Endothelial cell (in vitro differentiated cells): ENCODE data around the gene CSTF2. TPM values are rescaled to one million over a fixed set of nuclear protein-coding genes. Genes with fewer than 3 reads are reported as not detected.
"Not testable (repeated sequence)": the region's sequence is repeated elsewhere in the genome, so short reads cannot be mapped to it uniquely, and the experiment has no call there.

Source experiments
- DNase-seq: peaks from one replicate; pipeline ENCODE4 v3.0.0; 2021; ENCODE audit warnings: low spot score
- H3K27ac Mint-ChIP-seq: one replicate; pipeline ENCODE4 v1.8.0; 2021; ENCODE audit warnings: mixed read lengths, inconsistent platforms; ENCODE audit not compliant: unreplicated experiment
- H3K27me3 Mint-ChIP-seq: one replicate; pipeline ENCODE4 v1.8.0; 2021; ENCODE audit warnings: mild to moderate bottlenecking, moderate library complexity, mixed read lengths, inconsistent platforms; ENCODE audit not compliant: unreplicated experiment
- H3K36me3 Mint-ChIP-seq: one replicate; pipeline ENCODE4 v1.8.0; 2021; ENCODE audit warnings: mild to moderate bottlenecking, low read depth, mixed read lengths, inconsistent platforms; ENCODE audit not compliant: unreplicated experiment
- H3K4me1 Mint-ChIP-seq: one replicate; pipeline ENCODE4 v1.8.0; 2021; ENCODE audit warnings: mild to moderate bottlenecking, mixed read lengths, inconsistent platforms; ENCODE audit not compliant: unreplicated experiment
- H3K4me3 Mint-ChIP-seq: one replicate; pipeline ENCODE4 v1.8.0; 2021; ENCODE audit warnings: mild to moderate bottlenecking, mixed read lengths, inconsistent platforms; ENCODE audit not compliant: unreplicated experiment
- H3K9me3 Mint-ChIP-seq: one replicate; pipeline ENCODE4 v1.8.0; 2021; ENCODE audit warnings: mixed read lengths, inconsistent platforms; ENCODE audit not compliant: unreplicated experiment
- CTCF ChIP-seq: fragments of 200-600 bp; sonication (generic); IDR thresholded peaks from one replicate; pipeline ENCODE4 v1.5.0; 2021; ENCODE audit warnings: antibody characterized with exemption; ENCODE audit not compliant: unreplicated experiment
- total RNA-seq: library from RNA; stranded (reverse); fragmentation: NEBNext Ultra II Directional; extraction: Animal tissue kit (Norgen Biotek cat#: 25700); gene quantifications from one replicate; pipeline ENCODE4 v1.2.1, GENCODE V29; 2021; ENCODE audit not compliant: unreplicated experiment

Gene CSTF2
- total RNA-seq, 1 donor from 2014 or later: 19.3 TPM

GRCh38 chrX:100804780-100805179, 15.4 kb upstream of the CSTF2 start:
- no peak for DNase-seq
- Mint-ChIP-seq H3K9me3 (no peaks in the 10 kb centered on the region), H3K27me3 (no peaks in the 10 kb centered on the region), H3K36me3 (no peaks in the 10 kb centered on the region), H3K4me1 (peaks cover 12% of the 10 kb centered on the region), H3K4me3 (no peak overlapping the region), H3K27ac (no peak overlapping the region)
- TF ChIP-seq CTCF: no peak

GRCh38 chrX:100808265-100808664, 11.9 kb upstream of the CSTF2 start:
- not testable (repeated sequence) for H3K4me1 Mint-ChIP-seq, H3K4me3 Mint-ChIP-seq, H3K9me3 Mint-ChIP-seq, H3K36me3 Mint-ChIP-seq, DNase-seq, H3K27me3 Mint-ChIP-seq, H3K27ac Mint-ChIP-seq

GRCh38 chrX:100812216-100813158, 7.7 kb upstream of the CSTF2 start:
- Mint-ChIP-seq H3K9me3 (no peaks in the 10 kb centered on the region), H3K27me3 (no peaks in the 10 kb centered on the region), H3K27ac (no peak overlapping the region), H3K36me3 (no peaks in the 10 kb centered on the region), H3K4me1 (peaks cover 3% of the 10 kb centered on the region), H3K4me3 (no peak overlapping the region)
- no peak for TF ChIP-seq CTCF
- no peak for DNase-seq

- Mint-ChIP-seq H3K36me3 (no peaks in the 10 kb centered on the region), H3K4me3 (no peak overlapping the region), H3K27me3 (no peaks in the 10 kb centered on the region), H3K27ac (no peak overlapping the region), H3K4me1 (peaks cover 8% of the 10 kb centered on the region), H3K9me3 (no peaks in the 10 kb centered on the region)
- TF ChIP-seq CTCF: no peak
- no peak for DNase-seq
Observed at GRCh38 chrX:100817340-100817739, 2.9 kb upstream of the CSTF2 start.

- Mint-ChIP-seq H3K9me3 (no peaks in the 10 kb centered on the region), H3K4me1 (peaks cover 8% of the 10 kb centered on the region), H3K4me3 (peak overlapping the region; percentile 92), H3K27ac (peak overlapping the region; percentile 92), H3K36me3 (peaks cover 4% of the 10 kb centered on the region), H3K27me3 (no peaks in the 10 kb centered on the region)
- TF ChIP-seq CTCF: no peak
- no peak for DNase-seq
Observed at GRCh38 chrX:100819534-100819836, 706 bp upstream of the CSTF2 start.
